Medulla oblongata (tissue), 1 donor: ENCODE results near the gene MEF2D.

ENCODE experiments used
- DNase-seq: peaks from one replicate; pipeline ENCODE4 v3.0.0-alpha.2; 2015; ENCODE audit errors: extremely low spot score

Gene MEF2D

GRCh38 chr1:156488566-156489165, 11.9 kb downstream of the MEF2D start:
- DNase-seq: no peak

GRCh38 chr1:156487862-156488261, 12.7 kb downstream of the MEF2D start:
- DNase-seq: no peak

- no peak for DNase-seq
Measured at GRCh38 chr1:156486421-156487344, 13.9 kb downstream of the MEF2D start.

GRCh38 chr1:156485984-156486383, 14.6 kb downstream of the MEF2D start:
- no peak for DNase-seq

- DNase-seq: no peak
Measured at GRCh38 chr1:156484480-156485058, 16.0 kb downstream of the MEF2D start.

- no peak for DNase-seq
Measured at GRCh38 chr1:156483397-156483796, 17.2 kb downstream of the MEF2D start.

- no peak for DNase-seq
Measured at GRCh38 chr1:156482276-156482675, 18.3 kb downstream of the MEF2D start.

GRCh38 chr1:156481527-156481926, 19.0 kb downstream of the MEF2D start:
- no peak for DNase-seq

- peak; percentile 61 for DNase-seq
Measured at GRCh38 chr1:156480411-156481192, 20.0 kb downstream of the MEF2D start.

GRCh38 chr1:156480016-156480370, 20.6 kb downstream of the MEF2D start:
- no peak for DNase-seq

- no peak for DNase-seq
Measured at GRCh38 chr1:156479093-156480015, 21.2 kb downstream of the MEF2D start.

GRCh38 chr1:156478250-156478627, 22.3 kb downstream of the MEF2D start:
- DNase-seq: no peak

GRCh38 chr1:156477526-156478249, 22.9 kb downstream of the MEF2D start:
- DNase-seq: peak; percentile 63

GRCh38 chr1:156476501-156477298, 23.9 kb downstream of the MEF2D start:
- no peak for DNase-seq

GRCh38 chr1:156475568-156476500, 24.7 kb downstream of the MEF2D start:
- peak; percentile 78 for DNase-seq

- no peak for DNase-seq
Measured at GRCh38 chr1:156474966-156475365, 25.6 kb downstream of the MEF2D start.

- DNase-seq: no peak
Measured at GRCh38 chr1:156471496-156472490, 28.8 kb downstream of the MEF2D start.
